A673 (cell line): Measurements from ENCODE around the gene APOBEC3B. TPM values are rescaled to one million over a fixed set of nuclear protein-coding genes. Genes with fewer than 3 reads are reported as not detected.
"Not testable (repeated sequence)": the region's sequence is repeated elsewhere in the genome, so short reads cannot be mapped to it uniquely, and the experiment has no call there.

Source experiments
- BruUV-seq: library from RNA; stranded (reverse); fragments of 400-500 nt; replicated peaks from 2 replicates; lab custom pipeline; 2021; lab: Mats Ljungman, UMichigan
- CTCF ChIA-PET: fragments of 300-600 bp; sonication (Branson Sonifier 250); formaldehyde crosslinking; loops from one replicate; lab custom pipeline; 2022; ENCODE audit warnings: antibody characterized with exemption; lab: Charles Lee
- POLR2A ChIA-PET: fragments of 300-600 bp; sonication (Branson Sonifier 250); formaldehyde crosslinking; loops from one replicate; lab custom pipeline; 2022; ENCODE audit warnings: antibody characterized with exemption; ENCODE audit not compliant: low non-redundant PET; lab: Charles Lee
- DNase-seq: peaks from one replicate; pipeline ENCODE4 v3.0.0-alpha.2; 2015; ENCODE audit warnings: low spot score
- H3K27ac ChIP-seq: fragments of 200-600 bp; sonication (generic); 2 replicates; pipeline ENCODE4 v1.5.1; 2016; ENCODE audit warnings: mixed run types, low read depth, mild to moderate bottlenecking, mixed read lengths, antibody characterized with exemption, low read length; ENCODE audit not compliant: poor library complexity, severe bottlenecking
- H3K27me3 ChIP-seq: fragments of 200-600 bp; sonication (generic); replicated peaks from 2 replicates; pipeline ENCODE4 v1.6.1; 2017; ENCODE audit warnings: mixed run types, low read depth, mild to moderate bottlenecking, mixed read lengths, antibody characterized with exemption, low read length; ENCODE audit not compliant: insufficient read depth, poor library complexity
- H3K36me3 ChIP-seq: fragments of 200-600 bp; sonication (generic); 2 replicates; pipeline ENCODE4 v1.6.1; 2016; ENCODE audit warnings: mixed run types, mild to moderate bottlenecking, mixed read lengths, antibody characterized with exemption, low read length; ENCODE audit not compliant: insufficient read depth, poor library complexity, severe bottlenecking
- H3K4me1 ChIP-seq: fragments of 200-600 bp; sonication (generic); 2 replicates; pipeline ENCODE4 v1.6.1; 2017; ENCODE audit warnings: mixed run types, mild to moderate bottlenecking, mixed read lengths, antibody characterized with exemption, low read length; ENCODE audit not compliant: insufficient read depth, poor library complexity, severe bottlenecking
- H3K4me3 ChIP-seq: fragments of 200-600 bp; sonication (generic); 2 replicates; pipeline ENCODE4 v1.5.1; 2016; ENCODE audit warnings: low read depth, mixed run types, mild to moderate bottlenecking, mixed read lengths, low read length; ENCODE audit not compliant: poor library complexity, severe bottlenecking
- H3K9me3 ChIP-seq: fragments of 200-600 bp; sonication (generic); 2 replicates; pipeline ENCODE4 v1.6.1; 2016; ENCODE audit warnings: mixed run types, low read depth, mild to moderate bottlenecking, mixed read lengths, antibody characterized with exemption, low read length; ENCODE audit not compliant: poor library complexity, severe bottlenecking
- CTCF ChIP-seq: fragments of 300-800, 200-600 bp; sonication (generic); conservative IDR thresholded peaks from 2 replicates; pipeline ENCODE4 v1.5.1; 2017; ENCODE audit warnings: low read depth, mild to moderate bottlenecking, antibody characterized with exemption, low read length, moderate library complexity, mixed read lengths
- EZH2 ChIP-seq: fragments of 200-600 bp; sonication (generic); IDR thresholded peaks from 2 replicates; pipeline ENCODE4 v1.6.1; 2017; ENCODE audit warnings: borderline replicate concordance, low read depth, mild to moderate bottlenecking, mixed read lengths, antibody characterized with exemption, low read length; ENCODE audit not compliant: poor library complexity, severe bottlenecking
- intact Hi-C: fragments of 100-400 bp; cut with micrococcal nuclease; formaldehyde crosslinking; loops from one replicate; pipeline ENCODE4 v1.10.0; 2022; ENCODE audit not compliant: unreplicated experiment
- total RNA-seq: library from RNA; stranded (reverse); gene quantifications from 2 replicates; pipeline ENCODE4 v1.2.3, GENCODE V29; 2021

Gene APOBEC3B
- total RNA-seq, 1 experiment from 2014 or later, result 6.4 TPM

DNA sequence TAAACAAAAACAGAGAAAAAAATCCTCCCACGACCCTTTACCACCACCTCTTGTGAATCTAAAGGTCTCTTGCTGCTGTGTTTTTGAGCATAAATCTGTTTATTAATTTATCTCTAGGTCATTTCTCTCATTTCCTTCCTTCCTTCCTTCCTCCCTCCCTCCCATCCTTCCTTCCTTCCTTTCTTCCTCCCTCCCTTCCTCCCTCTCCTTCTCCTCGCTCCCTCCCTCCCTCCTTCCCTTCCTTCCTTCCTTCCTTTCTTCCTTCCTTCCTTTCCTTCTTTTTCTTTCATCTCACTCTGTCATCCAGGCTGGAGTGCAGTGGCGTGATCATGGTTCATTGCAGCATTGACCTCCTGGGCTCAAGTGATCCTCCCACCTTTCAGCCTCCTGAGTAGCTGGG is 38.3 kb upstream of the APOBEC3B start:
- ChIA-PET CTCF (no interaction called here), POLR2A (no interaction called here)
- Histone ChIP-seq H3K4me3 (no peak overlapping the region), H3K27ac (no peak overlapping the region), H3K9me3 (no peaks in the 10 kb centered on the region), H3K36me3 (no peaks in the 10 kb centered on the region), H3K27me3 (no peaks in the 10 kb centered on the region), H3K4me1 (peaks cover 11% of the 10 kb centered on the region)
- no TSS peak for BruUV-seq
- no peak for DNase-seq
- intact Hi-C loops, result no loop called here
- TF ChIP-seq EZH2 (no peak), CTCF (no peak)

DNA sequence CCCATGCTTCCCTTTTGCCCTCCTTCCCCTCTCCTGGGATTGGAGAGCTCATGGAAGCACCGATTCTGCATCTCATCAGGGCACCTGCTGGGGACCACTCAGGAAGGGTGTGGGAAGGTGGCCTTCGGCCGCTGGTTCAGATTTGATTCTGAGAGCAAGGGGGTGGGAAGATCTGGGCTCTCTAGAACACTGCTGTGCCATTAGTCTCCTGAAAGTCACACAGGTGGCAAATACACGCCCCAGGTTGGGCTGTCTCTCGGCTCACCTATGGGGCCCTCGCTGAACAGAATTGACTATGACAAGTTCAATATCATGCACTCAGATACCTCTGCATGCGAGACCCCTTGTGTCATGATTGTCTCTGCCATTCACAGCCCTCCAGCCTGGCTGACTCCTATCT is 37.5 kb upstream of the APOBEC3B start:
- CTCF ChIA-PET, result no interaction called here
- Histone ChIP-seq H3K4me1 (peaks cover 11% of the 10 kb centered on the region), H3K9me3 (no peaks in the 10 kb centered on the region), H3K36me3 (no peaks in the 10 kb centered on the region), H3K27ac (no peak overlapping the region), H3K4me3 (no peak overlapping the region), H3K27me3 (no peaks in the 10 kb centered on the region)
- intact Hi-C loops, result no loop called here
- BruUV-seq, result no TSS peak
- DNase-seq, result no peak
- POLR2A ChIA-PET, result no interaction called here
- no peak for TF ChIP-seq EZH2
- no peak for TF ChIP-seq CTCF

GRCh38 chr22:38945706-38946338 is 36.3 kb upstream of the APOBEC3B start:
- DNase-seq, H3K27me3 ChIP-seq, POLR2A ChIA-PET, H3K27ac ChIP-seq, BruUV-seq, intact Hi-C loops, H3K9me3 ChIP-seq, H3K36me3 ChIP-seq, H3K4me3 ChIP-seq: not testable (repeated sequence)
- H3K4me1 ChIP-seq, result peaks cover 11% of the 10 kb centered on the region
- CTCF ChIA-PET, result interaction anchor here (0.7 kb wide), 1 partner anchor 77 kb away, joined by 3 read pairs; no protein-coding TSS in a partner anchor

GRCh38 chr22:38946771-38947170 is 35.4 kb upstream of the APOBEC3B start:
- intact Hi-C loops, result no loop called here
- DNase-seq, result no peak
- ChIA-PET CTCF (no interaction called here), POLR2A (no interaction called here)
- Histone ChIP-seq H3K9me3 (no peaks in the 10 kb centered on the region), H3K4me3 (no peak overlapping the region), H3K27ac (no peak overlapping the region), H3K36me3 (no peaks in the 10 kb centered on the region), H3K27me3 (no peaks in the 10 kb centered on the region), H3K4me1 (peaks cover 11% of the 10 kb centered on the region)
- no TSS peak for BruUV-seq
- TF ChIP-seq CTCF (no peak), EZH2 (no peak)
